T-helper 17 cell (primary cell): ENCODE results near the gene CAPN14. TPM values are rescaled to one million over a fixed set of nuclear protein-coding genes. Genes with fewer than 3 reads are reported as not detected.
"Not testable (repeated sequence)": the region's sequence is repeated elsewhere in the genome, so short reads cannot be mapped to it uniquely, and the experiment has no call there.

Experiments
- ATAC-seq: fragments of 150-1000 bp; cut with Tn5 transposase; 2 replicates; pipeline ENCODE4 v1.10.0; 2021; ENCODE audit warnings: mild to moderate bottlenecking, moderate library complexity
- DNase-seq, 3 donors: peaks; one replicate each; pipeline versions ENCODE4 v3.0.0 to v3.0.0-alpha.2; 2020 to 2021
- H3K9me3 ChIP-seq: one replicate; pipeline ENCODE4 v1.7.0; 2013; ENCODE audit warnings: low read length, mild to moderate bottlenecking; ENCODE audit not compliant: control insufficient read depth, poor library complexity, severe bottlenecking
- H3K27ac Mint-ChIP-seq: one replicate; pipeline ENCODE4 v1.8.0; 2022; ENCODE audit warnings: mild to moderate bottlenecking, moderate library complexity, mixed read lengths
- H3K27me3 Mint-ChIP-seq: one replicate; pipeline ENCODE4 v1.8.0; 2022; ENCODE audit warnings: mixed read lengths
- H3K36me3 Mint-ChIP-seq: one replicate; pipeline ENCODE4 v1.8.0; 2022; ENCODE audit warnings: low read depth, mixed read lengths
- H3K4me1 Mint-ChIP-seq: one replicate; pipeline ENCODE4 v1.8.0; 2022; ENCODE audit warnings: mild to moderate bottlenecking, mixed read lengths
- H3K4me3 Mint-ChIP-seq: one replicate; pipeline ENCODE4 v1.8.0; 2022; ENCODE audit warnings: mild to moderate bottlenecking, moderate library complexity, mixed read lengths
- total RNA-seq, 4 donors: library from RNA in 2 of 4; stranded (reverse) in 2 of 4; gene quantifications; one replicate each; pipeline ENCODE4 v1.2.3 and lab custom pipeline; 2022 to 2026

CAPN14 gene
- total RNA-seq, 2 donors from 2014 or later: 0.18 to 0.65 TPM

GRCh38 chr2:31192851-31193392 is 24.4 kb downstream of the CAPN14 start:
- Mint-ChIP-seq H3K27me3 (peaks cover 12% of the 10 kb centered on the region), H3K4me3 (no peak overlapping the region), H3K4me1 (no peaks in the 10 kb centered on the region), H3K27ac (no peak overlapping the region), H3K36me3 (peaks cover 8% of the 10 kb centered on the region)
- no peak for ATAC-seq
- no peaks in the 10 kb centered on the region for H3K9me3 ChIP-seq
- no peak for DNase-seq

GRCh38 chr2:31192396-31192795 is 24.9 kb downstream of the CAPN14 start:
- Mint-ChIP-seq H3K4me1 (no peaks in the 10 kb centered on the region), H3K36me3 (peaks cover 8% of the 10 kb centered on the region), H3K4me3 (no peak overlapping the region), H3K27me3 (peaks cover 17% of the 10 kb centered on the region), H3K27ac (no peak overlapping the region)
- no peak for ATAC-seq
- no peak for DNase-seq
- no peaks in the 10 kb centered on the region for H3K9me3 ChIP-seq

GRCh38 chr2:31191931-31192330 is 25.4 kb downstream of the CAPN14 start:
- Mint-ChIP-seq H3K36me3 (peaks cover 8% of the 10 kb centered on the region), H3K27me3 (peaks cover 22% of the 10 kb centered on the region), H3K4me1 (no peaks in the 10 kb centered on the region), H3K27ac (no peak overlapping the region), H3K4me3 (no peak overlapping the region)
- DNase-seq (no peak), ATAC-seq (no peak)
- no peaks in the 10 kb centered on the region for H3K9me3 ChIP-seq

GRCh38 chr2:31190188-31190587 is 27.1 kb downstream of the CAPN14 start:
- Mint-ChIP-seq H3K4me1 (no peaks in the 10 kb centered on the region), H3K36me3 (peaks cover 8% of the 10 kb centered on the region), H3K4me3 (no peak overlapping the region), H3K27ac (no peak overlapping the region), H3K27me3 (peaks cover 24% of the 10 kb centered on the region)
- H3K9me3 ChIP-seq: no peaks in the 10 kb centered on the region
- ATAC-seq (no peak), DNase-seq (no peak)

- Mint-ChIP-seq H3K36me3 (peaks cover 8% of the 10 kb centered on the region), H3K27ac (no peak overlapping the region), H3K4me1 (no peaks in the 10 kb centered on the region), H3K27me3 (peaks cover 24% of the 10 kb centered on the region), H3K4me3 (no peak overlapping the region)
- no peak for ATAC-seq
- DNase-seq: no peak
- no peaks in the 10 kb centered on the region for H3K9me3 ChIP-seq
Observed at GRCh38 chr2:31189141-31189540, 28.2 kb downstream of the CAPN14 start.

GRCh38 chr2:31188131-31188530 is 29.2 kb downstream of the CAPN14 start:
- ATAC-seq: no peak
- Mint-ChIP-seq H3K27ac (peak overlapping the region; percentile 45), H3K4me1 (no peaks in the 10 kb centered on the region), H3K27me3 (peaks cover 24% of the 10 kb centered on the region), H3K4me3 (no peak overlapping the region), H3K36me3 (peaks cover 8% of the 10 kb centered on the region)
- no peak for DNase-seq
- no peaks in the 10 kb centered on the region for H3K9me3 ChIP-seq

GRCh38 chr2:31187166-31187565 is 30.1 kb downstream of the CAPN14 start:
- Mint-ChIP-seq H3K27ac (no peak overlapping the region), H3K27me3 (peaks cover 24% of the 10 kb centered on the region), H3K4me3 (no peak overlapping the region), H3K4me1 (no peaks in the 10 kb centered on the region), H3K36me3 (peaks cover 8% of the 10 kb centered on the region)
- ATAC-seq: no peak
- DNase-seq: no peak
- no peaks in the 10 kb centered on the region for H3K9me3 ChIP-seq

GRCh38 chr2:31183973-31184372 is 33.3 kb downstream of the CAPN14 start:
- H3K27me3 Mint-ChIP-seq: peaks cover 24% of the 10 kb centered on the region
- DNase-seq, H3K9me3 ChIP-seq, ATAC-seq, H3K4me3 Mint-ChIP-seq, H3K36me3 Mint-ChIP-seq, H3K4me1 Mint-ChIP-seq, H3K27ac Mint-ChIP-seq: not testable (repeated sequence)

- no peak overlapping the region for H3K27ac Mint-ChIP-seq
- H3K27me3 Mint-ChIP-seq: peaks cover 16% of the 10 kb centered on the region
- H3K4me1 Mint-ChIP-seq: no peaks in the 10 kb centered on the region
- H3K36me3 Mint-ChIP-seq: peaks cover 2% of the 10 kb centered on the region
- no peak for DNase-seq
- no peak overlapping the region for H3K4me3 Mint-ChIP-seq
- no peaks in the 10 kb centered on the region for H3K9me3 ChIP-seq
- ATAC-seq: no peak
Observed at GRCh38 chr2:31176742-31177141, 40.6 kb downstream of the CAPN14 start.

- H3K36me3 Mint-ChIP-seq: no peaks in the 10 kb centered on the region
- DNase-seq: no peak
- peaks cover 26% of the 10 kb centered on the region for H3K27me3 Mint-ChIP-seq
- no peak overlapping the region for H3K27ac Mint-ChIP-seq
- H3K4me1 Mint-ChIP-seq: no peaks in the 10 kb centered on the region
- H3K9me3 ChIP-seq: no peaks in the 10 kb centered on the region
- no peak for ATAC-seq
- peak overlapping the region; percentile 25 for H3K4me3 Mint-ChIP-seq
Observed at GRCh38 chr2:31171142-31171541, 46.2 kb downstream of the CAPN14 start.

GRCh38 chr2:31170071-31170698 is 47.1 kb downstream of the CAPN14 start:
- ATAC-seq (peak; percentile 83), DNase-seq (peak in 2 of 3 donors; percentile 20 to 29)
- no peaks in the 10 kb centered on the region for H3K9me3 ChIP-seq
- no peaks in the 10 kb centered on the region for H3K36me3 Mint-ChIP-seq
- H3K4me1 Mint-ChIP-seq: no peaks in the 10 kb centered on the region
- peaks cover 35% of the 10 kb centered on the region for H3K27me3 Mint-ChIP-seq
- H3K4me3 Mint-ChIP-seq: no peak overlapping the region
- peak overlapping the region; percentile 47 for H3K27ac Mint-ChIP-seq

GRCh38 chr2:31168291-31168690 is 49.0 kb downstream of the CAPN14 start:
- no peaks in the 10 kb centered on the region for H3K9me3 ChIP-seq
- no peak overlapping the region for H3K4me3 Mint-ChIP-seq
- peaks cover 3% of the 10 kb centered on the region for H3K4me1 Mint-ChIP-seq
- no peaks in the 10 kb centered on the region for H3K36me3 Mint-ChIP-seq
- H3K27me3 Mint-ChIP-seq: peaks cover 42% of the 10 kb centered on the region
- ATAC-seq (no peak), DNase-seq (no peak)
- H3K27ac Mint-ChIP-seq: no peak overlapping the region

GRCh38 chr2:31166925-31167324 is 50.4 kb downstream of the CAPN14 start:
- Mint-ChIP-seq H3K4me3 (no peak overlapping the region), H3K4me1 (peaks cover 3% of the 10 kb centered on the region), H3K27ac (no peak overlapping the region), H3K27me3 (peaks cover 46% of the 10 kb centered on the region), H3K36me3 (no peaks in the 10 kb centered on the region)
- ATAC-seq: no peak
- DNase-seq: no peak
- no peaks in the 10 kb centered on the region for H3K9me3 ChIP-seq

- no peaks in the 10 kb centered on the region for H3K36me3 Mint-ChIP-seq
- peaks cover 36% of the 10 kb centered on the region for H3K27me3 Mint-ChIP-seq
- DNase-seq (no peak), ATAC-seq (no peak)
- H3K27ac Mint-ChIP-seq: no peak overlapping the region
- H3K4me1 Mint-ChIP-seq: peaks cover 3% of the 10 kb centered on the region
- no peak overlapping the region for H3K4me3 Mint-ChIP-seq
- no peaks in the 10 kb centered on the region for H3K9me3 ChIP-seq
Observed at GRCh38 chr2:31163011-31163539, 54.2 kb downstream of the CAPN14 start.
